ENCODE results near the gene RALGAPA2. TPM values are rescaled to one million over a fixed set of nuclear protein-coding genes. Genes with fewer than 3 reads are reported as not detected.

RALGAPA2 gene
- total RNA-seq, 1 experiment from 2014 or later: 13.4 TPM

DNA sequence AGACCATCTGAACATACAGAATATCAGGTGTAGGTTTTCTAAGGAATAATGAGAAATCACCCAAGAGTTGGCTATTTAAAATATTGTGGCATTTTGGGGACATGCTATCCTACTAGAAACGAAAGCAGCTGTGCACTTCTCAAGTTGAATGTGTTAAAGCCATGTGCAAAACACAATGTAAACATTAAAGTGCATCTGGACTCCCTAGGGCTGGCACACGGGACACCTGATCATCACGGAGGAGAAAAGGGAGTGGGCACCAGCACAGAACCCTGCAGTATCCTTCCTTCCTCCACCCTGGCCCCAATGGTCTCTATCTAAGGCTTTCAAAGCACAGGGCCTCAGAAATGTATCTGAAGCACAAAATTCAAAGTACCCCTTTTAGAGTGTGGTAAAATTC, 250.3 kb downstream of the RALGAPA2 start:
- no peak overlapping the region for H3K27ac ChIP-seq (ENCODE audit: low read length)
- no peak overlapping the region for H3K4me3 ChIP-seq (ENCODE audit: low read depth in 2 of 2, low read length in 2 of 2)
- no peak for ATAC-seq
- in situ Hi-C loops (cut with HindIII; ENCODE audit: low pct_unique_long_range_greater_than_20kb, low sequenced_read_pairs) (no loop called here), intact Hi-C loops (cut with micrococcal nuclease; ENCODE audit: unreplicated experiment) (no loop called here)
- ChIA-PET CTCF (no interaction called here), POLR2A (no interaction called here)
- no peak for DNase-seq (ENCODE audit: low read depth, low spot score)
- H3K36me3 ChIP-seq (ENCODE audit: control insufficient read depth, insufficient read depth, low read length): no peaks in the 10 kb centered on the region
- H3K27me3 ChIP-seq (ENCODE audit: control insufficient read depth, insufficient read depth, low read length): no peaks in the 10 kb centered on the region
- TF ChIP-seq, protein P1, sequence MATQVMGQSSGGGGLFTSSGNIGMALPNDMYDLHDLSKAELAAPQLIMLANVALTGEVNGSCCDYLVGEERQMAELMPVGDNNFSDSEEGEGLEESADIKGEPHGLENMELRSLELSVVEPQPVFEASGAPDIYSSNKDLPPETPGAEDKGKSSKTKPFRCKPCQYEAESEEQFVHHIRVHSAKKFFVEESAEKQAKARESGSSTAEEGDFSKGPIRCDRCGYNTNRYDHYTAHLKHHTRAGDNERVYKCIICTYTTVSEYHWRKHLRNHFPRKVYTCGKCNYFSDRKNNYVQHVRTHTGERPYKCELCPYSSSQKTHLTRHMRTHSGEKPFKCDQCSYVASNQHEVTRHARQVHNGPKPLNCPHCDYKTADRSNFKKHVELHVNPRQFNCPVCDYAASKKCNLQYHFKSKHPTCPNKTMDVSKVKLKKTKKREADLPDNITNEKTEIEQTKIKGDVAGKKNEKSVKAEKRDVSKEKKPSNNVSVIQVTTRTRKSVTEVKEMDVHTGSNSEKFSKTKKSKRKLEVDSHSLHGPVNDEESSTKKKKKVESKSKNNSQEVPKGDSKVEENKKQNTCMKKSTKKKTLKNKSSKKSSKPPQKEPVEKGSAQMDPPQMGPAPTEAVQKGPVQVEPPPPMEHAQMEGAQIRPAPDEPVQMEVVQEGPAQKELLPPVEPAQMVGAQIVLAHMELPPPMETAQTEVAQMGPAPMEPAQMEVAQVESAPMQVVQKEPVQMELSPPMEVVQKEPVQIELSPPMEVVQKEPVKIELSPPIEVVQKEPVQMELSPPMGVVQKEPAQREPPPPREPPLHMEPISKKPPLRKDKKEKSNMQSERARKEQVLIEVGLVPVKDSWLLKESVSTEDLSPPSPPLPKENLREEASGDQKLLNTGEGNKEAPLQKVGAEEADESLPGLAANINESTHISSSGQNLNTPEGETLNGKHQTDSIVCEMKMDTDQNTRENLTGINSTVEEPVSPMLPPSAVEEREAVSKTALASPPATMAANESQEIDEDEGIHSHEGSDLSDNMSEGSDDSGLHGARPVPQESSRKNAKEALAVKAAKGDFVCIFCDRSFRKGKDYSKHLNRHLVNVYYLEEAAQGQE (IDR thresholded peaks at IDR 0.05; ENCODE audit: insufficient read depth in 1 of 2, low read depth in 2 of 2, low read length in 1 of 2): no peak
- no peak for TF ChIP-seq SIN3A (IDR thresholded peaks at IDR 0.05; ENCODE audit: borderline replicate concordance, insufficient read depth, low read depth, low read length)
- no peak for TF ChIP-seq TCF7L2 (IDR thresholded peaks at IDR 0.05; ENCODE audit: low read depth, low read length)
- no peak for TF ChIP-seq POLR2AphosphoS5 (IDR thresholded peaks at IDR 0.05; ENCODE audit: low read depth, low read length)
- TF ChIP-seq, protein P2, sequence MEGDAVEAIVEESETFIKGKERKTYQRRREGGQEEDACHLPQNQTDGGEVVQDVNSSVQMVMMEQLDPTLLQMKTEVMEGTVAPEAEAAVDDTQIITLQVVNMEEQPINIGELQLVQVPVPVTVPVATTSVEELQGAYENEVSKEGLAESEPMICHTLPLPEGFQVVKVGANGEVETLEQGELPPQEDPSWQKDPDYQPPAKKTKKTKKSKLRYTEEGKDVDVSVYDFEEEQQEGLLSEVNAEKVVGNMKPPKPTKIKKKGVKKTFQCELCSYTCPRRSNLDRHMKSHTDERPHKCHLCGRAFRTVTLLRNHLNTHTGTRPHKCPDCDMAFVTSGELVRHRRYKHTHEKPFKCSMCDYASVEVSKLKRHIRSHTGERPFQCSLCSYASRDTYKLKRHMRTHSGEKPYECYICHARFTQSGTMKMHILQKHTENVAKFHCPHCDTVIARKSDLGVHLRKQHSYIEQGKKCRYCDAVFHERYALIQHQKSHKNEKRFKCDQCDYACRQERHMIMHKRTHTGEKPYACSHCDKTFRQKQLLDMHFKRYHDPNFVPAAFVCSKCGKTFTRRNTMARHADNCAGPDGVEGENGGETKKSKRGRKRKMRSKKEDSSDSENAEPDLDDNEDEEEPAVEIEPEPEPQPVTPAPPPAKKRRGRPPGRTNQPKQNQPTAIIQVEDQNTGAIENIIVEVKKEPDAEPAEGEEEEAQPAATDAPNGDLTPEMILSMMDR (IDR thresholded peaks at IDR 0.05): no peak
- no peaks in the 10 kb centered on the region for H3K4me1 ChIP-seq (ENCODE audit: control insufficient read depth, insufficient read depth, low read length)
- BruUV-seq (replicated peaks): no TSS peak
- H3K9me3 ChIP-seq (ENCODE audit: control insufficient read depth, insufficient read depth, low read depth, low read length): no peaks in the 10 kb centered on the region

DNA sequence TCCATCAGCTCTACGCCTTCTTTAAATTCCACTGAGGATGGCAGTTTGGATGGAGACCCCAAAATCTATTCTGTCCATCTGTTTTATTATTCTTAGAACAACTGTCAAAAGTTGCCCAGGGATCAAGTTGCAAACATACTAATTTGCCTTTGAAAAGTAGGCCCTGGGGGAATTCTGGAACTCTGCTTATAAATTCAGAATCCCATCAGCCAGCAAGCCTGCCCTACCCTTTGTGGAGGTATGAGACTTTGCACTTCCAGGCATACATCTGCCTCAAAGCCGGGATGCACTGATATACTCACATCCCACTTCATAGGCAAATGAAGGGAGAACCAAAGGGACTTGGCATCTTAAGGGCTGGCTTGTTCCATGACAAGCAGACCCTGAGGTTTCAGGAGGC, 250.9 kb downstream of the RALGAPA2 start:
- ChIA-PET POLR2A (no interaction called here), CTCF (no interaction called here)

More for the DNA sequence above, 250.9 kb downstream of the RALGAPA2 start:
- TF ChIP-seq POLR2AphosphoS5 (IDR thresholded peaks at IDR 0.05; ENCODE audit: low read depth, low read length) (no peak), TCF7L2 (IDR thresholded peaks at IDR 0.05; ENCODE audit: low read depth, low read length) (no peak), SIN3A (IDR thresholded peaks at IDR 0.05; ENCODE audit: borderline replicate concordance, insufficient read depth, low read depth, low read length) (no peak)
- TF ChIP-seq, protein P2 (IDR thresholded peaks at IDR 0.05): no peak
- TF ChIP-seq, protein P1 (IDR thresholded peaks at IDR 0.05; ENCODE audit: insufficient read depth in 1 of 2, low read depth in 2 of 2, low read length in 1 of 2): no peak
- DNase-seq (ENCODE audit: low read depth, low spot score): no peak
- in situ Hi-C loops (cut with HindIII; ENCODE audit: low pct_unique_long_range_greater_than_20kb, low sequenced_read_pairs) (no loop called here), intact Hi-C loops (cut with micrococcal nuclease; ENCODE audit: unreplicated experiment) (no loop called here)
- no peak overlapping the region for H3K4me3 ChIP-seq (ENCODE audit: low read depth in 2 of 2, low read length in 2 of 2)
- no peaks in the 10 kb centered on the region for H3K9me3 ChIP-seq (ENCODE audit: control insufficient read depth, insufficient read depth, low read depth, low read length)
- no peak overlapping the region for H3K27ac ChIP-seq (ENCODE audit: low read length)
- no TSS peak for BruUV-seq (replicated peaks)
- no peaks in the 10 kb centered on the region for H3K36me3 ChIP-seq (ENCODE audit: control insufficient read depth, insufficient read depth, low read length)
- no peak for ATAC-seq
- no peaks in the 10 kb centered on the region for H3K27me3 ChIP-seq (ENCODE audit: control insufficient read depth, insufficient read depth, low read length)
- no peaks in the 10 kb centered on the region for H3K4me1 ChIP-seq (ENCODE audit: control insufficient read depth, insufficient read depth, low read length)

Measured in Panc1 (cell line).